Testis (tissue), 3 donors: ENCODE measurements around the gene TOX2. TPM values are rescaled to one million over a fixed set of nuclear protein-coding genes. Genes with fewer than 3 reads are reported as not detected.

Experiments
- DNase-seq: peaks from one replicate; pipeline ENCODE4 v3.0.0-alpha.2; 2019
- H3K27ac ChIP-seq, 2 donors: fragments of 200-600 bp; sonication (generic); one replicate each; pipeline ENCODE4 v1.5.1; 2019
- H3K27me3 ChIP-seq: fragments of 200-600 bp; sonication (generic); one replicate; pipeline ENCODE4 v1.5.1; 2019
- H3K36me3 ChIP-seq: fragments of 200-600 bp; sonication (generic); one replicate; pipeline ENCODE4 v1.5.1; 2017; ENCODE audit warnings: low read depth; ENCODE audit errors: missing control alignments
- H3K4me1 ChIP-seq: fragments of 200-600 bp; sonication (generic); one replicate; pipeline ENCODE4 v1.5.1; 2019
- H3K4me3 ChIP-seq, 2 donors: fragments of 200-600 bp; sonication (generic); one replicate each; pipeline ENCODE4 v1.5.1; 2017 to 2019
- H3K9me3 ChIP-seq: fragments of 200-600 bp; sonication (generic); one replicate; pipeline ENCODE4 v1.5.1; 2017
- CTCF ChIP-seq, 3 experiments: fragments of 450-650 bp in 2 of 3; fragments of 200-600 bp in 1 of 3; sonication (generic) in 1 of 3; IDR thresholded peaks; one replicate each; pipeline ENCODE4 v1.5.1; 2016 to 2019; ENCODE audit warnings: antibody characterized with exemption in 3 of 3, mild to moderate bottlenecking in 2 of 3, moderate library complexity in 1 of 3
- POLR2A ChIP-seq: fragments of 450-650 bp; IDR thresholded peaks from one replicate; pipeline ENCODE4 v1.6.1; 2017; ENCODE audit warnings: antibody characterized with exemption, mild to moderate bottlenecking, moderate library complexity
- WGBS, 2 donors: methylation state at CpG; one replicate each; pipeline ENCODE4 v1.1.5; 2018; 5-methylcytosine and 5-hydroxymethylcytosine counted together
- intact Hi-C: fragments of 100-400 bp; cut with DNase I; formaldehyde crosslinking; loops from one replicate; pipeline ENCODE4 v1.15.1; 2023; ENCODE audit warnings: low total_unique reads
- polyA plus RNA-seq: library from polyadenylated mRNA; stranded (reverse); fragments of 350-450 nt; fragmentation: Illumina TruSeq; extraction: RNeasy Lipid Tissue Mini Kit (QIAGEN cat#74804); gene quantifications from one replicate; pipeline ENCODE4 v1.2.3, GENCODE V29; 2014; ENCODE audit warnings: low read depth, low replicate concordance; ENCODE audit not compliant: insufficient read depth
- total RNA-seq, 2 donors: library from RNA; depleted of rRNA; stranded (reverse); fragments of >200 nt; gene quantifications; one replicate each; pipeline ENCODE4 v1.2.3, GENCODE V29; 2016

TOX2 gene
- total and polyA plus RNA-seq, 3 donors from 2014 or later = 43.8 to 67.0 (median 48.1) TPM

- WGBS, 2 donors = 90 to 96% methylated on average over 4 to 6 of the region's 6 CpGs
Observed at GRCh38 chr20:43947316-43947710, 32.7 kb downstream of the TOX2 start.

GRCh38 chr20:43948455-43948854 lies 33.8 kb downstream of the TOX2 start:
- WGBS, 2 donors = 81 to 89% methylated on average over 5 to 8 of the region's 8 CpGs
- TF ChIP-seq POLR2A = no peak
- no peak for TF ChIP-seq CTCF (IDR thresholded peaks at IDR 0.05)
- DNase-seq = no peak
- no peaks in the 10 kb centered on the region for H3K4me1 ChIP-seq
- H3K27me3 ChIP-seq = no peaks in the 10 kb centered on the region
- H3K4me3 ChIP-seq = no peak overlapping the region
- no peaks in the 10 kb centered on the region for H3K36me3 ChIP-seq
- intact Hi-C loops = no loop called here
- no peaks in the 10 kb centered on the region for H3K9me3 ChIP-seq
- no peak overlapping the region for H3K27ac ChIP-seq

More at GRCh38 chr20:43947316-43947710, 32.7 kb downstream of the TOX2 start:
- no peak for DNase-seq
- H3K27me3 ChIP-seq = no peaks in the 10 kb centered on the region
- H3K4me1 ChIP-seq = no peaks in the 10 kb centered on the region
- no peak overlapping the region for H3K4me3 ChIP-seq
- no peaks in the 10 kb centered on the region for H3K9me3 ChIP-seq
- H3K27ac ChIP-seq = no peak overlapping the region
- H3K36me3 ChIP-seq = no peaks in the 10 kb centered on the region
- TF ChIP-seq POLR2A (no peak), CTCF (IDR thresholded peaks at IDR 0.05) (no peak)
- intact Hi-C loops = no loop called here

GRCh38 chr20:43949248-43949647 lies 34.6 kb downstream of the TOX2 start:
- DNase-seq = no peak
- no peak overlapping the region for H3K4me3 ChIP-seq
- no peaks in the 10 kb centered on the region for H3K9me3 ChIP-seq
- H3K27ac ChIP-seq = no peak overlapping the region
- H3K36me3 ChIP-seq = no peaks in the 10 kb centered on the region
- intact Hi-C loops = no loop called here
- TF ChIP-seq POLR2A = no peak
- no peak for TF ChIP-seq CTCF (IDR thresholded peaks at IDR 0.05)
- H3K4me1 ChIP-seq = no peaks in the 10 kb centered on the region
- no peaks in the 10 kb centered on the region for H3K27me3 ChIP-seq
- WGBS, 2 donors = 95 to 96% methylated on average over 6 of the region's 6 CpGs

GRCh38 chr20:43949741-43950618 lies 35.3 kb downstream of the TOX2 start:
- no peak overlapping the region for H3K27ac ChIP-seq
- no peaks in the 10 kb centered on the region for H3K27me3 ChIP-seq
- DNase-seq = no peak
- no peak overlapping the region for H3K4me3 ChIP-seq
- WGBS, 2 donors = 73 to 74% methylated on average over 16 to 18 of the region's 18 CpGs
- intact Hi-C loops = no loop called here
- no peaks in the 10 kb centered on the region for H3K4me1 ChIP-seq
- no peak for TF ChIP-seq POLR2A
- TF ChIP-seq CTCF (IDR thresholded peaks at IDR 0.05) = no peak
- H3K36me3 ChIP-seq = no peaks in the 10 kb centered on the region
- no peaks in the 10 kb centered on the region for H3K9me3 ChIP-seq
